Activated T-helper 17 cell treated with anti-CD3 and anti-CD28 coated beads, Interleukin-2, amount 50 U/mL, for 72 hours (primary cell): ENCODE results near the gene LRRC42. TPM values are rescaled to one million over a fixed set of nuclear protein-coding genes. Genes with fewer than 3 reads are reported as not detected.

Experiments used
- ATAC-seq: fragments of 150-1000 bp; cut with Tn5 transposase; replicated peaks from 2 replicates; pipeline ENCODE4 v1.10.0; 2021; ENCODE audit warnings: mild to moderate bottlenecking, moderate library complexity
- H3K27ac Mint-ChIP-seq: one replicate; pipeline ENCODE4 v1.8.0; 2022; ENCODE audit warnings: mixed read lengths
- H3K27me3 Mint-ChIP-seq: one replicate; pipeline ENCODE4 v1.8.0; 2022; ENCODE audit warnings: mixed read lengths
- H3K36me3 Mint-ChIP-seq: one replicate; pipeline ENCODE4 v1.8.0; 2022; ENCODE audit warnings: low read depth, mild to moderate bottlenecking, mixed read lengths
- H3K4me1 Mint-ChIP-seq: one replicate; pipeline ENCODE4 v1.8.0; 2022; ENCODE audit warnings: mixed read lengths
- H3K4me3 Mint-ChIP-seq: one replicate; pipeline ENCODE4 v1.8.0; 2022; ENCODE audit warnings: mild to moderate bottlenecking, mixed read lengths
- H3K9me3 Mint-ChIP-seq: one replicate; pipeline ENCODE4 v1.8.0; 2022; ENCODE audit warnings: mixed read lengths
- total RNA-seq, 2 donors: library from RNA; stranded (reverse); gene quantifications; one replicate each; pipeline ENCODE4 v1.2.3, GENCODE V29; 2022

Gene LRRC42
- total RNA-seq, 2 donors from 2014 or later: 25.2 to 28.5 TPM

GRCh38 chr1:53929246-53929960 lies 16.7 kb upstream of the LRRC42 start:
- no peak overlapping the region for H3K4me3 Mint-ChIP-seq
- H3K36me3 Mint-ChIP-seq: peaks cover 63% of the 10 kb centered on the region
- H3K4me1 Mint-ChIP-seq: peaks cover 6% of the 10 kb centered on the region
- ATAC-seq: no peak
- no peak overlapping the region for H3K27ac Mint-ChIP-seq
- H3K9me3 Mint-ChIP-seq: no peaks in the 10 kb centered on the region
- H3K27me3 Mint-ChIP-seq: no peaks in the 10 kb centered on the region

DNA sequence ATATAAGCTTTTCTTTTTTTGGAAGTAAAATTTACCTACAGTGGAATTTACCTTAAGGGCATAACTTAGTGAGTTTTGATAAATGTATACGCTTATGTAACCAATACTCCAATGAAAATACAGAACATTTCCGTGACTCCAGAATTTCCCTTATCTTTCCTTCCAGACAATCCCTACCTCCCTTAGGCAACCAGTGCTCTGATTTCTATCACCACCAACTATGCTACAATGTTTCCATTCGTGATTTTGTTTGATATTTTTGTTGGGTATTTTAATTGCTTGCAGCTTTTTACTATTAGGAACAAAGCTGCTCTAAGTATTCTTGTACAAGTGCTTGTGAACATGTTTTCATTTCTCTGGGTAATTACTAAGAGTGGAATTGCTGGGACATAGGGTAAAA lies 15.2 kb upstream of the LRRC42 start:
- H3K4me1 Mint-ChIP-seq: peaks cover 6% of the 10 kb centered on the region
- no peak for ATAC-seq
- no peak overlapping the region for H3K4me3 Mint-ChIP-seq
- H3K36me3 Mint-ChIP-seq: peaks cover 54% of the 10 kb centered on the region
- H3K27me3 Mint-ChIP-seq: no peaks in the 10 kb centered on the region
- H3K27ac Mint-ChIP-seq: no peak overlapping the region
- no peaks in the 10 kb centered on the region for H3K9me3 Mint-ChIP-seq

- no peak overlapping the region for H3K27ac Mint-ChIP-seq
- H3K4me3 Mint-ChIP-seq: no peak overlapping the region
- H3K36me3 Mint-ChIP-seq: peaks cover 54% of the 10 kb centered on the region
- no peaks in the 10 kb centered on the region for H3K27me3 Mint-ChIP-seq
- H3K9me3 Mint-ChIP-seq: no peaks in the 10 kb centered on the region
- peaks cover 6% of the 10 kb centered on the region for H3K4me1 Mint-ChIP-seq
- ATAC-seq: no peak
Measured at GRCh38 chr1:53931523-53931922, 14.6 kb upstream of the LRRC42 start.

DNA sequence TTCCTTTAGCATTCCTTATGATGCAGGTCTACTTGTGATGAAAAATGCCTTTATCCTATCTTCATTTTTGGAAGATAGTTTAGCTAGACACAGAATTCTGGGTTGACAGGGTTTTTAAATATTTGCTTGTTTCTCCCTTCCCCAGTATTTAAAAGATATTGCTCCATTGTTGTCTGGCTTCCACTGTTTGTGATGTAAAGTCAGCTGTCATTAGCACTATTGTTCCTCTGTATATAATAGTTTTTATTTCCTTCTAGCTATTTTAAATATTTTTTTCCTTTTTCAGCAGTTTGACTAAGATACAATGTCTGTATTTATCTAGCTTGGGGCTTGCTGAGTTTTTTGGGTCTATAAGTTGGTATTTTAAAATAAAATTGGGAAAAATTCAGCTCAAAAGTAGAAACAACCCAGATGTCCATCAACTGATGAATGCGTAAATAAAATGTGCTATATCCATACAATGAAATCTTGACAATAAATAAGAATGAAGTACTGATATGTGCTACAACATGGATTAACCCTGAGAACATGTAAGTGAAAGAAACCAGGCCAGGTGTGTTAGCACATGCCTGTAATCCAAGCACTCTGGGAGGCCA lies 11.9 kb upstream of the LRRC42 start:
- H3K36me3 Mint-ChIP-seq: peaks cover 52% of the 10 kb centered on the region
- H3K27ac Mint-ChIP-seq: no peak overlapping the region
- H3K4me3 Mint-ChIP-seq: no peak overlapping the region
- ATAC-seq: no peak
- H3K27me3 Mint-ChIP-seq: no peaks in the 10 kb centered on the region
- H3K9me3 Mint-ChIP-seq: no peaks in the 10 kb centered on the region
- H3K4me1 Mint-ChIP-seq: peaks cover 11% of the 10 kb centered on the region

DNA sequence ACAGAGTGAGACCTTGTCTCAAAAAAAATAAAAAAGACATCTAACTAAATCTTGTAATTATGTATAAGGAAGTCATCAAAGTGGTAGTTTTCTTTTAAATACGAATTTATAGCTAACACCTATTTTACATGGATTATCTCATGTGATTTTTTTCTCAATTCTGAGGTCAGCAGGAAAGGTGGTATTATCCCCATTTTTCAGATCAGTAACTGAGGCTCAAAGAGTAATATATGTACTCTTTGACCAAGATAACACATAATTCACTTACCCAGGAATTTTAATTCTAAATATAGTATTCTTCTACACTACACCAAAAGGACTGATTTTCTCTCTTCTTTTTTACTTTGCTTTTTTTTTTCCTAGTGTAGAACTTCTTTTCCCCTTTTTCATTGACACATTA lies 9.7 kb upstream of the LRRC42 start:
- H3K27me3 Mint-ChIP-seq: no peaks in the 10 kb centered on the region
- no peaks in the 10 kb centered on the region for H3K9me3 Mint-ChIP-seq
- H3K36me3 Mint-ChIP-seq: peaks cover 46% of the 10 kb centered on the region
- no peak overlapping the region for H3K27ac Mint-ChIP-seq
- H3K4me1 Mint-ChIP-seq: peaks cover 5% of the 10 kb centered on the region
- no peak for ATAC-seq
- H3K4me3 Mint-ChIP-seq: no peak overlapping the region

DNA sequence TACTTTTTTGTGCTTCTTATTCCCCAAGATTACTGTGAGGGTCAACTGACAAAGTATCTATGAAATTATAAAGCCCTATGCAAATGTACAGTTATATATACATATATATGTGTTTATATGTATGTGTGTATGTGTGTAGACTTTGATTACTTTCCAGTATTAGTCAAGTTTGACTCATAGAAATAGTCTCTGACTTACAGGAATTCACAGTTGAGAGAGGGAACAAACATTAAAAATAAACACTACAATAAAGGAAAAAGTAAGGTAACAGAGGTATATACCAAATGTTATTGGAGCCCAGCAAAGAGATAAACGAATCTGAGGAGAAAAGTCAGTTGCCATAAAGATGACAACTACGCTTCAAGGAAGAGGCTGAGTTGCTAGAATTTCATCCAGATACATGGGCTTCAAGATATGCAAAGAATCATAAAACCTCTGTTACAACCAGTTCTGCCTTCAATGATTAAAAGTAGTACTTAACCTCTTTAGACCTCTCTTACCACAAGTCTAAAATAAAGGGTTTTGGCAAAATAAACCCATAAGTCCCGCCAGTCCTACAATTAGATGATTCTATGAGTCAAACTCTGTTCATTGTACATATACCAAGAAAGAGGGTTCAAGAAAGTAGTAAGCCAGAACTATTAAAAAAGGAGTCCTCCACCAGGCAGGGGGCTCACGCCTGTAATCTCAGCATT lies 7.9 kb upstream of the LRRC42 start:
- Mint-ChIP-seq H3K27ac (peak overlapping the region; percentile 17), H3K36me3 (peaks cover 49% of the 10 kb centered on the region), H3K4me1 (peaks cover 15% of the 10 kb centered on the region), H3K4me3 (peak overlapping the region; percentile 3), H3K27me3 (no peaks in the 10 kb centered on the region), H3K9me3 (peaks cover 7% of the 10 kb centered on the region)
- no peak for ATAC-seq

GRCh38 chr1:53942127-53942957 lies 3.8 kb upstream of the LRRC42 start:
- ATAC-seq: peak; percentile 40
- Mint-ChIP-seq H3K36me3 (peaks cover 59% of the 10 kb centered on the region), H3K27ac (peak overlapping the region; percentile 84), H3K4me3 (peak overlapping the region; percentile 99), H3K4me1 (peaks cover 35% of the 10 kb centered on the region), H3K27me3 (no peaks in the 10 kb centered on the region), H3K9me3 (peaks cover 7% of the 10 kb centered on the region)

DNA sequence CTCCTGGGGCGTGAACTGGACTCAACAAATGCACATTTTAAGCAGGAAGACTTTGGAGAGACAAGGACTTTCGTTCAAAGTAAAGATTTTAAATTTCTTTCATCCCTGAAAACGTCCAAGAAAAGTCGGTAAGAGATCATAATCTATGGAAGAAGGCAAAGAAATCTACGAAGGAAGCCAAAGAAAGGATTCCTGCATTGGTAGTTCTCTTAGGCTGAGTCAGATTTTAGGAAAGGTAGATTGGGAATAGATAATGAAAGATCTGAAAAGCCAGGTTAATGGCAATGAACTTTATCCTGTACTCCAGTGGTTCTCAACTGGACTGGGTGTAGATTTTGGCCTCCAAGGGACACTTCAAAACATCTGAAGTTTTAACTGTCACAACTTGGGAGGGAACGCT lies 3.1 kb upstream of the LRRC42 start:
- Mint-ChIP-seq H3K4me3 (peak overlapping the region; percentile 99), H3K4me1 (peaks cover 37% of the 10 kb centered on the region), H3K36me3 (peaks cover 55% of the 10 kb centered on the region), H3K27ac (peak overlapping the region; percentile 84), H3K9me3 (peaks cover 7% of the 10 kb centered on the region), H3K27me3 (no peaks in the 10 kb centered on the region)
- ATAC-seq: no peak

GRCh38 chr1:53943490-53944043 lies 2.6 kb upstream of the LRRC42 start:
- H3K27ac Mint-ChIP-seq: peak overlapping the region; percentile 84
- peaks cover 55% of the 10 kb centered on the region for H3K36me3 Mint-ChIP-seq
- ATAC-seq: no peak
- peaks cover 37% of the 10 kb centered on the region for H3K4me1 Mint-ChIP-seq
- peak overlapping the region; percentile 99 for H3K4me3 Mint-ChIP-seq
- H3K27me3 Mint-ChIP-seq: no peaks in the 10 kb centered on the region
- peaks cover 7% of the 10 kb centered on the region for H3K9me3 Mint-ChIP-seq

GRCh38 chr1:53944469-53945182 lies 1.5 kb upstream of the LRRC42 start:
- peaks cover 48% of the 10 kb centered on the region for H3K36me3 Mint-ChIP-seq
- no peak for ATAC-seq
- peak overlapping the region; percentile 93 for H3K27ac Mint-ChIP-seq
- peaks cover 7% of the 10 kb centered on the region for H3K9me3 Mint-ChIP-seq
- peak overlapping the region; percentile 99 for H3K4me3 Mint-ChIP-seq
- H3K27me3 Mint-ChIP-seq: no peaks in the 10 kb centered on the region
- peaks cover 37% of the 10 kb centered on the region for H3K4me1 Mint-ChIP-seq

GRCh38 chr1:53945183-53945432 lies 1.0 kb upstream of the LRRC42 start:
- Mint-ChIP-seq H3K27me3 (no peaks in the 10 kb centered on the region), H3K9me3 (peaks cover 7% of the 10 kb centered on the region), H3K27ac (peak overlapping the region; percentile 93), H3K4me3 (peak overlapping the region; percentile 99), H3K4me1 (peaks cover 37% of the 10 kb centered on the region), H3K36me3 (peaks cover 43% of the 10 kb centered on the region)
- no peak for ATAC-seq

DNA sequence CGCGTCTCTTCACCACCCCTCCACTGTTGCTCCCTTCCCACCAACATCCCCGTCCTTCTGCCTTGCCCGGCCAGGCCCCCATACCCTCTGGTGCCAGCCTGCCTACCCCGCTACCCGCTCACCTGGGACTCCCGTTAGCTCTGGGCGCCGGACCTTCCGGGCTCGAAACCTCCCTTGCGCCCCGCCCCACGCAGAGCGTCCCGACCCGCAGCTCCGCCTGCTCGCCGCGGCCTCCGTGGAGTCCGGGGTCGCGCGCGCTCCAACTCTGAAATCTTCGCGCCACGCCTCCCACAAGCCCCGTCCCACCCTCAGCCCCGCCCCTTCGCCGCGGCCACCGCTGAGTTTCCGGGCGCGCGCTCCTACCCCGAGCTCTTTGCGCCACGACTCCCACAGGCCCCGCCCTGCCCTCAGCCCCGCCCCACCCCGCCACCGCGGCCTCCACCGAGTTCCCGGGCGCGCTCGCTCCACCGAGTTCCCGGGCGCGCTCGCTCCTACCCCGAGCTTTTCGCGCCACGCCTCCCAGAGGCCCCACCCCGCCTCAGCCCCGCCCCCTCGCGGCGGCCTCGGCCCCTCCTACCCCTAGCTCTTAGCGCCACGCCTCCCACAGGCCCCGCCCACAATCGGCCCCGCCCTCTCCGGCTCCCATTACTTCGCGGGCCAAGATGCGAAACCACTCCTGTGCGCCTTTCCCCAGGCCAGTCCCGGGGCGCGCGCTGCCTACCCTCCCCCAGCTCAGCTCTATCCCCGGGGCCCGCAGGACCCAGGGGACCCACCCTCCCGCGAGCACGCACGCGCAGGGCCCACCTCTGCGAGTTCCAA lies 508 bp upstream of the LRRC42 start, which contains the start of gene IFT25:
Gene IFT25, minus strand, starts transcription at position 267 of the 819 bp plus-strand sequence. CDS start 5,617 bp downstream, outside the sequence.
- peak within 1 kb of the TSS; percentile 99 for H3K4me3 Mint-ChIP-seq
- no peaks in the 10 kb centered on the region for H3K27me3 Mint-ChIP-seq
- peaks cover 37% of the 10 kb centered on the region for H3K4me1 Mint-ChIP-seq

More for the DNA sequence above, 508 bp upstream of the LRRC42 start, which contains the start of gene IFT25:
- H3K27ac Mint-ChIP-seq: peak within 1 kb of the TSS; percentile 93
- peaks cover 40% of the 10 kb centered on the region for H3K36me3 Mint-ChIP-seq
- ATAC-seq: peak; percentile 82
- H3K9me3 Mint-ChIP-seq: peaks cover 7% of the 10 kb centered on the region
